Stimulated activated memory B cell treated with anti-CD40 and anti-IgM and Interleukin-4, amounts not matched to agents 10 μg/mL and 1 μg/mL and 100 μg/mL, for 72 hours (primary cell): ENCODE results near the gene U2AF2.

Experiments
- ATAC-seq: fragments of 150-1000 bp; cut with Tn5 transposase; 2 replicates; pipeline ENCODE4 v1.10.0; 2021
- H3K27ac Mint-ChIP-seq: one replicate; pipeline ENCODE4 v1.8.0; 2022; ENCODE audit warnings: mild to moderate bottlenecking, mixed read lengths
- H3K27me3 Mint-ChIP-seq: one replicate; pipeline ENCODE4 v1.8.0; 2022; ENCODE audit warnings: mixed read lengths
- H3K36me3 Mint-ChIP-seq: one replicate; pipeline ENCODE4 v1.8.0; 2022; ENCODE audit warnings: mixed read lengths
- H3K4me1 Mint-ChIP-seq: one replicate; pipeline ENCODE4 v1.8.0; 2022; ENCODE audit warnings: mixed read lengths
- H3K4me3 Mint-ChIP-seq: one replicate; pipeline ENCODE4 v1.8.0; 2022; ENCODE audit warnings: mild to moderate bottlenecking, moderate library complexity, mixed read lengths
- H3K9me3 Mint-ChIP-seq: one replicate; pipeline ENCODE4 v1.8.0; 2022; ENCODE audit warnings: mixed read lengths

U2AF2 gene

DNA sequence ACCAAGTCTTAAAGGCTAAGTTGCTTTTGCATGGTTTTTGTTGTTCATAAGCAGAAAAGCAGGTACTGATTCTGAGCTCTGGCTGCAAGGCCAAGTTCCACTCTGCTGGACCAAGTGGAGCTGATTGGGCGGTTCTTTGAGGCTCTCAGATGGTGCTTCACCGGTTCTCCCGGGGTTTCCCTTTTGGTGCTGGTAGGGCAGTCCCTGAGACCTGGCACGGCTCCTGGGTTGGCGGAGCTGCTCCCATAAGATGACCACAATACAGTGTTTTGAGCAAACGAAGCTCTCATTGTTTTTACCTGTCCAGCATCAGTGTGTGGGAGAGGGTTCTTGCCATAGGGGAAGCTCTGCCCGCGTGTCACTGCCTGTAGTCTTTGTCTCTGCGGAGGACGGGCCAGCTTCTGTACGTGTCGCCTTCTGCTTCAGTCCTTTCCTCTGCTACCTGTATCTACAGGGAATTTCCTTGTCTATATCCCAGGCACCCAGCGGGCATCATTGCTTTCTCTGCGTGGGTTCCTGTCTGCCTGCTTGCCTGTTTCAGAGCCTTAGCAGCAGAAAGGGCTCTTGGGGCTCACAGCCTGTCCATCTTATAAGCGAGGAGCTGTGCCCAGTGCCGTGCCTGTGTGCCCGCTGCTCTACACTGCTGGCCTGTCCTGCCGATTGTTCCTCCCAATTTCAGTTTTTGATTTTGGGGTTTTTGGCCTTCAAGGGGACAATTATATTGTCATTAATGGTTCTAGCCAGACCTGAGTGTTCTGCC lies 2.3 kb downstream of the U2AF2 start:
- H3K36me3 Mint-ChIP-seq: peaks cover 41% of the 10 kb centered on the region
- H3K4me1 Mint-ChIP-seq: peaks cover 56% of the 10 kb centered on the region
- H3K9me3 Mint-ChIP-seq: no peaks in the 10 kb centered on the region
- peak overlapping the region; percentile 97 for H3K27ac Mint-ChIP-seq
- peak overlapping the region; percentile 85 for H3K4me3 Mint-ChIP-seq
- H3K27me3 Mint-ChIP-seq: no peaks in the 10 kb centered on the region
- no peak for ATAC-seq

DNA sequence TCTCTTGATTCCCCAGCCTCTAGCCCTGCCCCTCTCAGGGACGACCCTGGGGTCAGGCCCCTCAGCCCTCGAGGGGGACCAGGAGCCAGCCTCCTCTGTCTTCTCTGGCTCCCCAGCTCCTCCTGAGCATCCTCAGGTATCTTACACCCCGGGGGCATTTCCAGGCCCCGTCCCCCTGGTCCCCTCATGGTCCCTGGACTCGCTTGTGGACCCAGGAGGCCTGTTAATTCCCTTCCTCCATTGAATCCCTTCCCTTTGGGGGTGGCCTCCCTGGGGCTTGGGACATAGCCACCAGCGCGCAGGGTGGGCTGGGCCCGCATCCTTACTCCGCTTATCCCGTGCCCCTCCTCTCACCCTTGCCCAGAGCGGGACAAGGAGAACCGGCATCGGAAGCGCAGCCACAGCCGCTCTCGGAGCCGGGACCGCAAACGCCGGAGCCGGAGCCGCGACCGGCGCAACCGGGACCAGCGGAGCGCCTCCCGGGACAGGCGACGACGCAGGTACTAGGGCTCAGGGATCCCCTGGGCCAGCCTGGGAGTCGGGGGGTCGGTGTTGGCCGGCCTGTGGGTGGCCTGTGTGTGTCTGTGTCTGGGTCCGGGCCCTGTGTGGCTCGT lies 4.1 kb downstream of the U2AF2 start:
- Mint-ChIP-seq H3K27me3 (no peaks in the 10 kb centered on the region), H3K36me3 (peaks cover 55% of the 10 kb centered on the region), H3K4me1 (peaks cover 72% of the 10 kb centered on the region), H3K9me3 (no peaks in the 10 kb centered on the region), H3K27ac (peak overlapping the region; percentile 88), H3K4me3 (peak overlapping the region; percentile 66)
- no peak for ATAC-seq

DNA sequence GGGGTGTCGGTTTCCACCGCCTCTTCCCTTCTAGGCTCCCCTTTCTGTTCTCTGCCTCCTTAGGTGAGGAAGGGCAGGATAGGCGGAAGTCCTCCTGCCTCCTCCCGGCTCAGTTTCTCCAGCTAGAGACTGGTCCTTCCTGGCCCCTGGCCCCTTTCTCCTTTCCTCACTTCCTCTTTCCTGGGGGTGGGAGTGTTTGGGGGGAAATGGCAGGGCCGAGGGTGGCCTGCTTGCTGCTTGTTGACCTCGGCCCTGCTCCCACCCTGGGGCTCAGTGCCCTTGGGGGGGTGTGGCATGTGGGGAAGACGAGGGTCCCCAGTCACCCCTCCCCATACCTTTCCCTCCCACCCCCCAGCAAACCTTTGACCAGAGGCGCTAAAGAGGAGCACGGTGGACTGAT lies 5.0 kb downstream of the U2AF2 start:
- Mint-ChIP-seq H3K27me3 (no peaks in the 10 kb centered on the region), H3K4me1 (peaks cover 76% of the 10 kb centered on the region), H3K9me3 (no peaks in the 10 kb centered on the region), H3K4me3 (peak overlapping the region; percentile 66), H3K27ac (peak overlapping the region; percentile 88), H3K36me3 (peaks cover 62% of the 10 kb centered on the region)
- no peak for ATAC-seq

DNA sequence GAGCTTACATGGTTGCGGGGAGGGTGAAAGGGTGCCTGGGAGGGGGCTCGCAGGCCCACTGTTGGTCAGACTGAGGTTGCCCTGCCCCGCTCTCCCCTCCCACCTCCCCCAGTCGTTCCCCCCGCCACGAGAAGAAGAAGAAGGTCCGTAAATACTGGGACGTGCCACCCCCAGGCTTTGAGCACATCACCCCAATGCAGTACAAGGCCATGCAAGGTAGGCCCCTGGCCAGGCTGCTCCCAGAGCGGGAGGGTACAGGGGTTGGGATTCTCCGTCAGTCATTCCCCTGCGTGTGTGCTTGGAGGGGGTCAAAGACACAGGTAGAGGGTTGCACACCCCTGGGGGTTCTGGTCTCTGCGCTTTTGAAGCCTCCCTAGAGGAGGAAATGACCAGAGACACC lies 5.6 kb downstream of the U2AF2 start:
- peaks cover 76% of the 10 kb centered on the region for H3K4me1 Mint-ChIP-seq
- H3K4me3 Mint-ChIP-seq: no peak overlapping the region

DNA sequence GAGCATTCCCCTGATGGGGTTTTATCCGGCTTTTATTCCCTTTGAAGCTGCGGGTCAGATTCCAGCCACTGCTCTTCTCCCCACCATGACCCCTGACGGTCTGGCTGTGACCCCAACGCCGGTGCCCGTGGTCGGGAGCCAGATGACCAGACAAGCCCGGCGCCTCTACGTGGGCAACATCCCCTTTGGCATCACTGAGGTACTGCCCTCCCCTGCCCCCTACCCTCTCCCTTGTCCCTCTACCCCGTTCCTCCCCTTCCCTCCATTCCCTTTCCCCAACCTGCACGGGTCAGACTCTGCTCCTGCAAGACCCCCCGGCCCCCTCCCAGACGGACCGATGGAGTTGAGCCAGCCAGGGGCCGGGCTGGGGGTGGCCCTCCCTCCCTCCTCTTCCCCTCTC lies 6.2 kb downstream of the U2AF2 start:
- Mint-ChIP-seq H3K4me1 (peaks cover 71% of the 10 kb centered on the region), H3K36me3 (peaks cover 59% of the 10 kb centered on the region), H3K27me3 (no peaks in the 10 kb centered on the region), H3K4me3 (no peak overlapping the region), H3K27ac (no peak overlapping the region), H3K9me3 (no peaks in the 10 kb centered on the region)
- ATAC-seq: no peak

More for the DNA sequence above, 5.6 kb downstream of the U2AF2 start:
- peak overlapping the region; percentile 88 for H3K27ac Mint-ChIP-seq
- H3K27me3 Mint-ChIP-seq: no peaks in the 10 kb centered on the region
- peaks cover 61% of the 10 kb centered on the region for H3K36me3 Mint-ChIP-seq
- ATAC-seq: no peak
- H3K9me3 Mint-ChIP-seq: no peaks in the 10 kb centered on the region

DNA sequence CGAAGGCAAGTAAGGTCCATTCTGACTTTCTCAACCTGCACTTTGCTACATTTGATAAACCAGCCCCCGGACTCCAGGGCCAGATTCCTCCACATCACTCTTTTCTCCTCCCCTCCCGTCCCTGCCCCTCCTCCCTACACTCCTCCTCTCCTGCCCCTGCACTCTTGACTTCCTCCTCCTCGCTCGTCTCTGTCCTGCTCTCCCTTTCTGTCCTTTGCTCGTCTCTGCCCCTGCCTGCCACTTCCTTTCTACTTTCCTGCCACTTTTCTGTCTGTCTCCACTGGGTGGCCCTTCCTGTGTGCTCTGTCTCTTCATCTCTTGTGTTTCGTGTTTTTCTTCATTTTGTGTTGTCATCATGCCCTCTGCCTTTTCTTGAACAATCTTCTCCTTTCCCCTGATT lies 7.0 kb downstream of the U2AF2 start:
- peak overlapping the region; percentile 26 for H3K27ac Mint-ChIP-seq
- H3K36me3 Mint-ChIP-seq: peaks cover 60% of the 10 kb centered on the region
- no peaks in the 10 kb centered on the region for H3K9me3 Mint-ChIP-seq
- H3K4me1 Mint-ChIP-seq: peaks cover 67% of the 10 kb centered on the region
- no peaks in the 10 kb centered on the region for H3K27me3 Mint-ChIP-seq
- ATAC-seq: no peak
- no peak overlapping the region for H3K4me3 Mint-ChIP-seq

DNA sequence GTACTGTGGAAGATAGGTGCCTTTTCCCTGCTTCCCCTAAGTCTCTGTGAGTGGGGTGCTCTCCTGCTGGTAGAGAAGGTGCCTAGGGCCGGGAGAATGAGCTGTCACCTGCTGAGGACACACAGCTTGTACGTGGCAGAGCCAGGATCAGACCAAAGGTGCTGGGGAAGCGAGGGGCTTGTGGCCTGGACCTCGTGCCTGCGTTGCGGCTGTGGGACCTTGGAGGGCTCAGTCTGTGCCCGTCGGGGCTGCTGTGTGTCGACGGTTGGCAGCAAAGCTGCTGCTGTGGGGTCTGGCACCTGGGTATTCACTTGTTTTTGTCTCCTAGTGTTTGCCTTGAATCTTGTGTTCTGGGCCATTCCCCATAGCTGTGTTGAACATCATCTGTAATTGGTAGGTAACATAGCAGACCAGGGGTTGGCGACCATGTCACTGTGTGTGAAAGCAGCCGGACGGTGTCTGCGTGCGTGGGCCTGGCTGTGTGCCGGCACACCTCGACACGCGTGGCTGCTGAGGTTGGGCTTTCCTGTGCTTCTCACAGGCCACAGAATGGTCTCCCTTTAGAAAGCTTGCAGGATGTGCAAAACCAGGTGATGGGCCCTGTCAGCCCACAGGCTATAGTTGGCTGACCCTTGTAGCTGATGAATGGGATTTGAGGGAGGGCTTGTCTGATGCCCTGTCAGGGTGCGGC lies 9.2 kb downstream of the U2AF2 start:
- Mint-ChIP-seq H3K27ac (no peak overlapping the region), H3K9me3 (no peaks in the 10 kb centered on the region), H3K4me3 (no peak overlapping the region), H3K27me3 (no peaks in the 10 kb centered on the region), H3K36me3 (peaks cover 60% of the 10 kb centered on the region), H3K4me1 (peaks cover 47% of the 10 kb centered on the region)
- no peak for ATAC-seq

DNA sequence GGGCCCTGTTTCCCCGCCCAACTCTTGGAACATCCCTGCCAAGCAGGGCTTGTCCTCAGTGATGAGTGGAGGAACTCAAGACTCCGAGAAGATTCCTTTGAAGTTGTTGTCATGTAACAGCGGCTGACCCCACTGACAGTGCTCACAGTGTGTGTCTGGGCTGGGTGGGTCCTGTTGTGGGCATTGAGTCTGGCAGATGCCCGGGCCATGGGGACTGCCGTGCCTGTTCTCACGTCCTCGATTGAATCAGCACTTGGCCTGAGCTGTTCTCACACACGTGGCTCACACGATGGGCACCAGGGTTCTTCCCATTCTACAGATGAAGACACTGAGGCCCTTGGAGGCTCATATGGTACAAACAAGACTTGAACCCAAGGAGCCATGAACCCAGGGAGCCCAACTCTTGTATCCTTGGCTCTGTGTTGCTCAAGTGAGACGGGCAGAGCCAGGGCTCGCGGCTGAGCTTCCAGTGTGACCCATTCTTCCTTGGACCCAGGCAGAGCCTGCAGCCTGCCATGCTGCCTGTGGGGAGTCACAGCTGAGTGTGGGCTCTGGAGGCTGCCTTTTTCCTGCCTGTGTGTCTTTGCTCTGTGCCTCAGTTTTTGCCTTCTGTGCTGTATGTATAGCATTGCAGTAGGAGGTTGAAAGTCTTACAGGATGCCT lies 11.6 kb downstream of the U2AF2 start:
- Mint-ChIP-seq H3K4me3 (no peak overlapping the region), H3K27me3 (no peaks in the 10 kb centered on the region), H3K36me3 (peaks cover 62% of the 10 kb centered on the region), H3K9me3 (no peaks in the 10 kb centered on the region), H3K27ac (no peak overlapping the region), H3K4me1 (peaks cover 48% of the 10 kb centered on the region)
- no peak for ATAC-seq

DNA sequence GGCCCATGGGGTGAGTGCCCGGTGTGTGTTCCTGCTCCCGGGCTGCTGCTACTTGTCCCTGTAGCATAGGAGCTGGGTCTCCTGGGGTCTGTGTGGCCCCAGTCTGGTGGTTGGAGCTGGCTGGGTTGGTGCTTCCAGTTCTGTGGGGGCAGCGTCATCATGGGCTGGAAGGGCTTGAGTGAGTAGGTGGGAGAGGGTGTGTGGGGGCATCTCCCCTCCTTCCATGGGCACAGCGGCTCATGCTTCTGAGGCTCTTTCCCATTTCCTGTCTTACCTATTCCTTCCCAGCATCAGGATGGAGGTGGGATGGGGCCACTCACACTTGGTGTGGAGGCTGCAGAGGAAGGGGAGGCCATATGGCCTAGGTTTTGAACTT lies 12.2 kb downstream of the U2AF2 start:
- Mint-ChIP-seq H3K4me3 (no peak overlapping the region), H3K9me3 (no peaks in the 10 kb centered on the region), H3K36me3 (peaks cover 60% of the 10 kb centered on the region), H3K4me1 (peaks cover 47% of the 10 kb centered on the region), H3K27ac (no peak overlapping the region), H3K27me3 (no peaks in the 10 kb centered on the region)
- no peak for ATAC-seq

DNA sequence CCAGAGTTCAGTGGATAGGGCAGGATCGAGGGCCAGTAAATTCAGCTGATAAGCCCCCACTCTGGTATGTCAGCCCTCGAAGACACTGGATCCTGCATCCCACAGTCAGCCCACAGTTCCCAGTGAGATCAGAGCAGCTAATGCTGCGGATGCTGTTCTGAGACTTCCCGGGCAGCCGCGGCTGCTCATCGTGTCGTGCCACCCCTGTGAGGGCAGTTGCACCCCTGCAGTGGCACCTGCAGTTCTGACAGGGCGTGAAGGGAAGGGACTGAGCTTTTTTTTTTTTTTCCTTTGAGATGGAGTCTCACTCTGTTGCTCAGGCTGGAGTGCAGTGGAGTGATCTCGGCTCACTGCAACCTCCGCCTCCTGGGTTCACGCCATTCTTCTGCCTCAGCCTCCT lies 12.7 kb downstream of the U2AF2 start:
- H3K4me1 Mint-ChIP-seq: peaks cover 47% of the 10 kb centered on the region
- no peaks in the 10 kb centered on the region for H3K9me3 Mint-ChIP-seq
- H3K36me3 Mint-ChIP-seq: peaks cover 59% of the 10 kb centered on the region
- no peak overlapping the region for H3K27ac Mint-ChIP-seq
- H3K27me3 Mint-ChIP-seq: no peaks in the 10 kb centered on the region
- H3K4me3 Mint-ChIP-seq: no peak overlapping the region
- no peak for ATAC-seq

DNA sequence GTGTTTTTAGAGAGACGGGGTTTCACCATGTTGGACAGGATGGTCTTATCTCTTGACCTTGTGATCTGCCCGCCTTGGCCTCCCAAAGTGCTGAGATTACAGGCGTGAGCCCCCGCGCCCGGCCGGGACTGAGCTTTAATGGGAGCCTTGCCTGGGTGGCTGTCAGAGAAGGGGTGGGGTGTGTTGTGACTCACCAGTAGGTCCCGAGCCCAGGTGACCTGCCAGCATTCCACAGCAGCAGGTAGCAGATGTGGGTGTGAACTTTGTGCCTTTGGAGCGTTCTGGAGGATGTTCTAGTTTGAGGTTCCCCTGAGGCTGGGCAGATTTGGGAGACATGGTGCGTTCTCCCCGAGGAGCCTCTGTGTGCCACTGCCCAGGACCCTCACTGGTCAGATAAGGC lies 13.1 kb downstream of the U2AF2 start:
- Mint-ChIP-seq H3K27ac (no peak overlapping the region), H3K36me3 (peaks cover 55% of the 10 kb centered on the region), H3K4me3 (no peak overlapping the region), H3K27me3 (no peaks in the 10 kb centered on the region), H3K4me1 (peaks cover 43% of the 10 kb centered on the region), H3K9me3 (no peaks in the 10 kb centered on the region)
- ATAC-seq: no peak

DNA sequence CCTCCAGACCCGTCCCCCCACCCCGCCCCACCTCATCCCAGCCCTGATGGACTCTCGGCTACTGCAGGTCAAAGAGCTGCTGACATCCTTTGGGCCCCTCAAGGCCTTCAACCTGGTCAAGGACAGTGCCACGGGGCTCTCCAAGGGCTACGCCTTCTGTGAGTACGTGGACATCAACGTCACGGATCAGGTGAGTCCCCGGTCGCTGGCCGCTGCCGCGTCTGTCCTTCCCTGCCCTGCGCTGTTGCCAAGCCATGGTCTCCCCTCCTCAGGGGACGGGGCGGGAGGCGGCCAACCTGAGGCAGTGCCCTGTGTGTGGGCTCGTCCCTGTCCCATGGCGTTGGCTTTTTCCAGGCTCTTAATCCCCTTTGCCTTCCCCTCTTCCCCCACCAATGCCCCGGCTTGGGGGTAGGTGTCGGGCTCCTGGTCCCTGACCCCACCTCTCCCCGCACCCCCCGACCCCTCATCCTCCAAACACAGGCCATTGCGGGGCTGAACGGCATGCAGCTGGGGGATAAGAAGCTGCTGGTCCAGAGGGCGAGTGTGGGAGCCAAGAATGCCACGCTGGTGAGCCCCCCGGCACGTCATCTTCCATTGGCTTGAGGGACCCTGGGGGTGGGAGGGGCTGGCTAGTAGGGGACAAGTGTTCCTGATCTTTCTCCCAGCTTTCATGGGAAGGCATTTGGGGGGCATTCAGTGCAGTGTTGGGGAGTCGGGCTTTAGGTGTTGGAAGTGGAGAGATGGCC lies 13.9 kb downstream of the U2AF2 start:
- Mint-ChIP-seq H3K4me3 (no peak overlapping the region), H3K4me1 (peaks cover 41% of the 10 kb centered on the region), H3K9me3 (no peaks in the 10 kb centered on the region), H3K27ac (no peak overlapping the region), H3K36me3 (peaks cover 55% of the 10 kb centered on the region), H3K27me3 (no peaks in the 10 kb centered on the region)
- no peak for ATAC-seq

DNA sequence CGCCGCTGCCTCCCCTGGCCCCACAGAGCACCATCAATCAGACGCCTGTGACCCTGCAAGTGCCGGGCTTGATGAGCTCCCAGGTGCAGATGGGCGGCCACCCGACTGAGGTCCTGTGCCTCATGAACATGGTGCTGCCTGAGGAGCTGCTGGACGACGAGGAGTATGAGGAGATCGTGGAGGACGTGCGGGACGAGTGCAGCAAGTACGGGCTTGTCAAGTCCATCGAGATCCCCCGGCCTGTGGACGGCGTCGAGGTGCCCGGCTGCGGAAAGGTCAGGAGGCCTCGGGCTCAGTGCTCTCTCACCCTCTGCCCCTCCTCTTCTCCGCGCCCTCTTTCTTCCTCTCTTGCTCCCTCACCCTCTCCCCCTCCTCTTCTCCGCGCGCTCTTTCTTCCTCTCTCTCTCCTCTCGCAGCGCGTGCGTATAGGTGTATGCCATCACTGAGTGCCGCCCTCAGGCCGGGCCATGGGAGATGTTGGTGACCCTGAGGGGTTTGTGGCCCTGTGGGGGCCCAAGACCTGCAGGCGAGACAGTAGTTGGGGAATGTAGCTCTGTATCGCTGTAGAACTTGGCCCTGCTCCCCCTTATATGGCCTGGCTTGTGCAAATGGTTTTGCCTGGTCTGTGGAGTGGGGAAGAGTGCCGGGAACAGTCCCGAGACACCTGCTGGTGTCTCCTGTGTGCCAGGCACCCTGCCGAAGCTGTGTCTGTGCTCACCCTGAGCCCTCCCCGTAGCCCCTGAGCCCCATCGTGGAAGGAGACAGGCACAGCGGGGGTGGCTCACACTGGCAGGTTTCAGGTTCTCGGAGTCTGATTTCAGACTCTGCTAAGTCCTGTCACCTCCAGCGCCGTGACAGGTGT lies 14.8 kb downstream of the U2AF2 start:
- Mint-ChIP-seq H3K27ac (no peak overlapping the region), H3K4me1 (peaks cover 43% of the 10 kb centered on the region), H3K36me3 (peaks cover 53% of the 10 kb centered on the region), H3K9me3 (no peaks in the 10 kb centered on the region), H3K4me3 (no peak overlapping the region), H3K27me3 (no peaks in the 10 kb centered on the region)
- no peak for ATAC-seq
